Trophoblast cell (in vitro differentiated cells and primary cell): ENCODE data around the gene DQX1.

Experiments used
- DNase-seq, 2 donors: peaks; one replicate each; pipeline ENCODE4 v3.0.0-alpha.2; 2016
- H2AFZ ChIP-seq: 2 replicates; pipeline ENCODE4 v1.6.1; 2013; ENCODE audit warnings: low read length, moderate library complexity, mild to moderate bottlenecking; ENCODE audit not compliant: insufficient read depth, poor library complexity
- H2AK5ac ChIP-seq: 2 replicates; pipeline ENCODE4 v1.6.1; 2013; ENCODE audit warnings: mild to moderate bottlenecking, low read length
- H2BK120ac ChIP-seq: 2 replicates; pipeline ENCODE4 v1.6.1; 2013; ENCODE audit warnings: low read length, mild to moderate bottlenecking, moderate library complexity; ENCODE audit not compliant: insufficient read depth, poor library complexity
- H2BK12ac ChIP-seq: 2 replicates; pipeline ENCODE4 v1.6.1; 2013; ENCODE audit warnings: mild to moderate bottlenecking, low read length, moderate library complexity
- H2BK5ac ChIP-seq: 2 replicates; pipeline ENCODE4 v1.6.1; 2013; ENCODE audit warnings: low read length, low read depth, moderate library complexity, mild to moderate bottlenecking; ENCODE audit not compliant: poor library complexity
- H3K14ac ChIP-seq: 2 replicates; pipeline ENCODE4 v1.6.1; 2013; ENCODE audit warnings: mild to moderate bottlenecking, low read length
- H3K18ac ChIP-seq: 2 replicates; pipeline ENCODE4 v1.6.1; 2013; ENCODE audit warnings: mild to moderate bottlenecking, low read length
- H3K23ac ChIP-seq: 2 replicates; pipeline ENCODE4 v1.6.1; 2013; ENCODE audit warnings: low read length
- H3K27ac ChIP-seq: 2 replicates; pipeline ENCODE4 v1.5.1; 2013; ENCODE audit warnings: low read depth, mild to moderate bottlenecking, inconsistent platforms, low read length, moderate library complexity
- H3K27me3 ChIP-seq: 2 replicates; pipeline ENCODE4 v1.6.1; 2013; ENCODE audit warnings: inconsistent platforms, mild to moderate bottlenecking, low read length, moderate library complexity; ENCODE audit not compliant: insufficient read depth
- H3K36me3 ChIP-seq, 2 experiments: 1 replicate in 1 of 2; 2 replicates in 1 of 2; pipeline ENCODE4 v1.6.1; 2013; ENCODE audit warnings: low read length in 2 of 2, mild to moderate bottlenecking in 2 of 2, moderate library complexity in 1 of 2; ENCODE audit not compliant: insufficient read depth in 2 of 2, control insufficient read depth in 1 of 2
- H3K4ac ChIP-seq: 2 replicates; pipeline ENCODE4 v1.6.1; 2013; ENCODE audit warnings: low read depth, mild to moderate bottlenecking, low read length, moderate library complexity
- H3K4me1 ChIP-seq, 2 experiments: 1 replicate in 1 of 2; 2 replicates in 1 of 2; pipeline ENCODE4 v1.6.1; 2013; ENCODE audit warnings: low read length in 2 of 2, mild to moderate bottlenecking in 2 of 2, moderate library complexity in 1 of 2; ENCODE audit not compliant: insufficient read depth in 2 of 2, control insufficient read depth in 1 of 2
- H3K4me2 ChIP-seq: 2 replicates; pipeline ENCODE4 v1.6.1; 2013; ENCODE audit warnings: inconsistent platforms, mild to moderate bottlenecking, low read length, moderate library complexity
- H3K4me3 ChIP-seq: 2 replicates; pipeline ENCODE4 v1.5.1; 2013; ENCODE audit warnings: mild to moderate bottlenecking, low read depth, low read length, inconsistent platforms
- H3K79me1 ChIP-seq: one replicate; pipeline ENCODE4 v1.6.1; 2013; ENCODE audit warnings: low read length
- H3K79me2 ChIP-seq: 2 replicates; pipeline ENCODE4 v1.6.1; 2013; ENCODE audit warnings: low read length, mild to moderate bottlenecking; ENCODE audit not compliant: control insufficient read depth, insufficient read depth, poor library complexity
- H3K9ac ChIP-seq: 2 replicates; pipeline ENCODE4 v1.6.1; 2013; ENCODE audit warnings: mild to moderate bottlenecking, low read length
- H3K9me3 ChIP-seq: 2 replicates; pipeline ENCODE4 v1.6.1; 2013; ENCODE audit warnings: low read depth, mild to moderate bottlenecking, control low read depth, inconsistent platforms, low read length; ENCODE audit not compliant: insufficient read depth
- H4K12ac ChIP-seq: 2 replicates; pipeline ENCODE4 v1.6.1; 2013; ENCODE audit warnings: low read depth, mild to moderate bottlenecking, low read length, moderate library complexity
- H4K8ac ChIP-seq: 2 replicates; pipeline ENCODE4 v1.6.1; 2013; ENCODE audit warnings: low read depth, mild to moderate bottlenecking, low read length, moderate library complexity
- H4K91ac ChIP-seq: one replicate; pipeline ENCODE4 v1.6.1; 2013; ENCODE audit warnings: low read depth, mild to moderate bottlenecking, low read length, moderate library complexity
- WGBS: extraction: QIAGEN DNeasy Blood & Tissue Kit; methylation state at CpG from one replicate; pipeline ENCODE4 v1.1.7; 2013; ENCODE audit warnings: missing lambda C conversion rate; ENCODE audit not compliant: insufficient read length, insufficient coverage; ENCODE audit errors: extremely low coverage; 5-methylcytosine and 5-hydroxymethylcytosine counted together

DQX1 gene

GRCh38 chr2:74546004-74546403 lies 20.0 kb upstream of the DQX1 start:
- no peak overlapping the region for H2AK5ac ChIP-seq
- no peak overlapping the region for H3K23ac ChIP-seq
- no peak overlapping the region for H2BK5ac ChIP-seq
- H3K14ac ChIP-seq: no peak overlapping the region
- no peak overlapping the region for H3K18ac ChIP-seq
- no peak overlapping the region for H3K4me3 ChIP-seq
- no peak overlapping the region for H2BK120ac ChIP-seq
- no peak overlapping the region for H3K4me2 ChIP-seq
- no peaks in the 10 kb centered on the region for H3K79me2 ChIP-seq
- no peak overlapping the region for H2AFZ ChIP-seq
- no peak overlapping the region for H3K4ac ChIP-seq
- H2BK12ac ChIP-seq: no peak overlapping the region
- no peaks in the 10 kb centered on the region for H3K79me1 ChIP-seq
- no peak overlapping the region for H4K8ac ChIP-seq
- no peak overlapping the region for H4K12ac ChIP-seq
- no peak overlapping the region for H4K91ac ChIP-seq
- no peak for DNase-seq
- peaks cover 4 to 7% of the 10 kb centered on the region in 2 experiments for H3K4me1 ChIP-seq
- WGBS: no CpG with 5 or more reads among the region's 3 CpGs
- peaks cover 8% of the 10 kb centered on the region for H3K9me3 ChIP-seq
- H3K27ac ChIP-seq: no peak overlapping the region
- H3K36me3 ChIP-seq: no peaks in the 10 kb centered on the region
- H3K27me3 ChIP-seq: peaks cover 25% of the 10 kb centered on the region
- no peak overlapping the region for H3K9ac ChIP-seq

GRCh38 chr2:74544634-74545033 lies 18.6 kb upstream of the DQX1 start:
- Histone ChIP-seq H2BK12ac (no peak overlapping the region), H3K23ac (no peak overlapping the region), H3K4me1 (peaks cover 4 to 7% of the 10 kb centered on the region in 2 experiments), H3K27ac (no peak overlapping the region), H2AK5ac (no peak overlapping the region), H3K9ac (no peak overlapping the region), H2BK5ac (no peak overlapping the region), H2AFZ (no peak overlapping the region), H3K9me3 (peaks cover 7% of the 10 kb centered on the region), H3K18ac (no peak overlapping the region), H4K91ac (no peak overlapping the region), H4K12ac (no peak overlapping the region), H3K36me3 (no peaks in the 10 kb centered on the region), H3K4me2 (no peak overlapping the region), H3K79me2 (no peaks in the 10 kb centered on the region), H3K27me3 (peaks cover 18% of the 10 kb centered on the region), H3K4ac (no peak overlapping the region), H3K4me3 (no peak overlapping the region), H3K14ac (no peak overlapping the region), H3K79me1 (no peaks in the 10 kb centered on the region), H2BK120ac (no peak overlapping the region), H4K8ac (no peak overlapping the region)
- WGBS: no CpG with 5 or more reads among the region's 3 CpGs
- peak in 1 of 2 donors; percentile 39 for DNase-seq

GRCh38 chr2:74542978-74543377 lies 16.9 kb upstream of the DQX1 start:
- H4K91ac ChIP-seq: no peak overlapping the region
- no peaks in the 10 kb centered on the region for H3K4me1 ChIP-seq
- H2BK5ac ChIP-seq: no peak overlapping the region
- no peak overlapping the region for H3K14ac ChIP-seq
- no peak overlapping the region for H3K27ac ChIP-seq
- no peak for DNase-seq
- no peak overlapping the region for H2AFZ ChIP-seq
- no peaks in the 10 kb centered on the region for H3K79me2 ChIP-seq
- no peak overlapping the region for H2AK5ac ChIP-seq
- no peaks in the 10 kb centered on the region for H3K9me3 ChIP-seq
- H3K27me3 ChIP-seq: peaks cover 1% of the 10 kb centered on the region
- H4K8ac ChIP-seq: no peak overlapping the region
- WGBS: no CpG with 5 or more reads among the region's 1 CpG
- H3K4me2 ChIP-seq: no peak overlapping the region
- no peaks in the 10 kb centered on the region for H3K36me3 ChIP-seq
- no peak overlapping the region for H3K4ac ChIP-seq
- H3K79me1 ChIP-seq: no peaks in the 10 kb centered on the region
- no peak overlapping the region for H3K23ac ChIP-seq
- no peak overlapping the region for H2BK12ac ChIP-seq
- H3K4me3 ChIP-seq: no peak overlapping the region
- H3K18ac ChIP-seq: no peak overlapping the region
- H4K12ac ChIP-seq: no peak overlapping the region
- no peak overlapping the region for H3K9ac ChIP-seq
- no peak overlapping the region for H2BK120ac ChIP-seq

- Histone ChIP-seq H2AFZ (no peak overlapping the region), H4K8ac (no peak overlapping the region), H3K18ac (no peak overlapping the region), H3K79me2 (no peaks in the 10 kb centered on the region), H3K9ac (no peak overlapping the region), H3K14ac (no peak overlapping the region), H4K12ac (no peak overlapping the region), H2BK5ac (no peak overlapping the region), H3K4me3 (no peak overlapping the region), H2BK12ac (no peak overlapping the region), H4K91ac (no peak overlapping the region), H3K27me3 (no peaks in the 10 kb centered on the region), H3K79me1 (no peaks in the 10 kb centered on the region), H3K4ac (no peak overlapping the region), H3K4me1 (no peaks in the 10 kb centered on the region), H3K9me3 (no peaks in the 10 kb centered on the region), H2BK120ac (no peak overlapping the region), H3K23ac (no peak overlapping the region), H2AK5ac (no peak overlapping the region), H3K4me2 (no peak overlapping the region), H3K36me3 (no peaks in the 10 kb centered on the region), H3K27ac (no peak overlapping the region)
- no CpG with 5 or more reads among the region's 5 CpGs for whole genome bisulfite sequencing
- DNase-seq: no peak
Observed at GRCh38 chr2:74540291-74540690, 14.3 kb upstream of the DQX1 start.
